ENCODE results near the gene DAPK2. TPM values are rescaled to one million over a fixed set of nuclear protein-coding genes. Genes with fewer than 3 reads are reported as not detected.

The DAPK2 gene
- total RNA-seq, 1 donor from 2014 or later, result 1.6 TPM

DNA sequence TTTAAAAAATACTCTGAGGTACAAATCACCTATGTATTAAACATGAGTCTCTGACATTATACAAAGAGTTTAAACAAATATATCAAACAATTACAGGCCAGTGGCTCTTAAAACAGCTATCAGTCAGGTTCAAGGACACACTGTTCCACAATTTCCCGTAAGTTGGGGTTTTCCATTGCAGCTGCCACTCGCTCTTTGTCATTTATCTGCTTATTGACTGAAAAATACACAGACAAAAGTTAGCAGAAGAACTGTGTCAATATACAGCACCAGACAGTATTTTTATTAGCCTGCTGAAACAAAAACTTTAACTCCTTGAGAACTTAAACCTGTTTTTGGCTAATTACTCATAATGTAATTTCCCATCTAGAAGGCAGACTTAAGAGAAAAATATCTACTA lies 26.5 kb upstream of the DAPK2 start:
- no peak overlapping the region for H3K4me3 Mint-ChIP-seq (ENCODE audit: unreplicated experiment)

DNA sequence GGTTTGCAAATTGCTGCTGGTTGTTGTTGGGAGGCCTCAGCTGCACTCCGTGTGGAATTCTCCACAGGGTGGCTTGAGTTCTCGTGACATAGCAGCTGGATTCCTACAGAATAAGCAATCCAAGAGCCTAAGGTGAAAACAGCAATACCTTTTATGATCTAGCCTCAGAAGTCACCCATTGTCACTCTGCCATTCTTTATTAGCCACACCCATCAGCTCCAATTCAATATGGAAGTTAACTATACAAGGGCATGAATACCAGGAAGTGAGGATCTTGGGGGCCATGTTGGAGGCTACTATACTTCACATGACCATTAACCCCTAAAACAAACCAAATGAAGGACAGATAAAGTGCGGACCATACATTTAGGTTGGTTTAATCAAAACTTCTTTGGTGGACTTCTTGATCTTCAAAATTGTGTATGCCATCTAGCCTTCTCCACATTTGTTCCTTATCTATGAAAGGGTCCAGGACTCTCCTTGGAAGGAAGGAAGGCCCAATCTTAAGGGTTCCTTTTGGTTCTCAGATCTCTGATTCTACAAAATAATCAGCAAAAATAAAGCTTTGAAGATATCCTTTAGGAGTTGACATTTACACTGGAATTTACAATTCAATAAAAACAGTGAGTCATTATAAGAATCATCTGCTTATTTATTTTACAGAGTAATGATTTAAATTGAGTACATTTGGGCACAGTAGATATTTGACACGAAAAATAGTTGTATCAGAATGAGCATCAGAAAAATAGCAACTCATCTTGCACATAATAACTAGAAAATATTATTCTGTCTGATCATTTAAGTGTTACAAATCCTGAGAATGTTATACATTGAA lies 25.9 kb upstream of the DAPK2 start:
- TF ChIP-seq, protein P1, sequence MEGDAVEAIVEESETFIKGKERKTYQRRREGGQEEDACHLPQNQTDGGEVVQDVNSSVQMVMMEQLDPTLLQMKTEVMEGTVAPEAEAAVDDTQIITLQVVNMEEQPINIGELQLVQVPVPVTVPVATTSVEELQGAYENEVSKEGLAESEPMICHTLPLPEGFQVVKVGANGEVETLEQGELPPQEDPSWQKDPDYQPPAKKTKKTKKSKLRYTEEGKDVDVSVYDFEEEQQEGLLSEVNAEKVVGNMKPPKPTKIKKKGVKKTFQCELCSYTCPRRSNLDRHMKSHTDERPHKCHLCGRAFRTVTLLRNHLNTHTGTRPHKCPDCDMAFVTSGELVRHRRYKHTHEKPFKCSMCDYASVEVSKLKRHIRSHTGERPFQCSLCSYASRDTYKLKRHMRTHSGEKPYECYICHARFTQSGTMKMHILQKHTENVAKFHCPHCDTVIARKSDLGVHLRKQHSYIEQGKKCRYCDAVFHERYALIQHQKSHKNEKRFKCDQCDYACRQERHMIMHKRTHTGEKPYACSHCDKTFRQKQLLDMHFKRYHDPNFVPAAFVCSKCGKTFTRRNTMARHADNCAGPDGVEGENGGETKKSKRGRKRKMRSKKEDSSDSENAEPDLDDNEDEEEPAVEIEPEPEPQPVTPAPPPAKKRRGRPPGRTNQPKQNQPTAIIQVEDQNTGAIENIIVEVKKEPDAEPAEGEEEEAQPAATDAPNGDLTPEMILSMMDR (IDR thresholded peaks at IDR 0.05), result no peak
- no peak overlapping the region for H3K4me3 Mint-ChIP-seq (ENCODE audit: unreplicated experiment)
- H3K27ac Mint-ChIP-seq (ENCODE audit: unreplicated experiment), result peak overlapping the region; percentile 96
- H3K27me3 Mint-ChIP-seq (ENCODE audit: low read depth), result no peaks in the 10 kb centered on the region
- no peak for DNase-seq (ENCODE audit: low spot score)
- no peaks in the 10 kb centered on the region for H3K9me3 Mint-ChIP-seq (ENCODE audit: low read depth)
- H3K4me1 Mint-ChIP-seq (ENCODE audit: low read depth), result peaks cover 25% of the 10 kb centered on the region
- H3K36me3 Mint-ChIP-seq (ENCODE audit: low read depth), result peaks cover 6% of the 10 kb centered on the region

More for the DNA sequence above, 26.5 kb upstream of the DAPK2 start:
- peaks cover 6% of the 10 kb centered on the region for H3K36me3 Mint-ChIP-seq (ENCODE audit: low read depth)
- TF ChIP-seq, protein P1 (IDR thresholded peaks at IDR 0.05), result no peak
- no peaks in the 10 kb centered on the region for H3K9me3 Mint-ChIP-seq (ENCODE audit: low read depth)
- DNase-seq (ENCODE audit: low spot score), result no peak
- H3K27me3 Mint-ChIP-seq (ENCODE audit: low read depth), result no peaks in the 10 kb centered on the region
- H3K27ac Mint-ChIP-seq (ENCODE audit: unreplicated experiment), result no peak overlapping the region
- peaks cover 20% of the 10 kb centered on the region for H3K4me1 Mint-ChIP-seq (ENCODE audit: low read depth)

DNA sequence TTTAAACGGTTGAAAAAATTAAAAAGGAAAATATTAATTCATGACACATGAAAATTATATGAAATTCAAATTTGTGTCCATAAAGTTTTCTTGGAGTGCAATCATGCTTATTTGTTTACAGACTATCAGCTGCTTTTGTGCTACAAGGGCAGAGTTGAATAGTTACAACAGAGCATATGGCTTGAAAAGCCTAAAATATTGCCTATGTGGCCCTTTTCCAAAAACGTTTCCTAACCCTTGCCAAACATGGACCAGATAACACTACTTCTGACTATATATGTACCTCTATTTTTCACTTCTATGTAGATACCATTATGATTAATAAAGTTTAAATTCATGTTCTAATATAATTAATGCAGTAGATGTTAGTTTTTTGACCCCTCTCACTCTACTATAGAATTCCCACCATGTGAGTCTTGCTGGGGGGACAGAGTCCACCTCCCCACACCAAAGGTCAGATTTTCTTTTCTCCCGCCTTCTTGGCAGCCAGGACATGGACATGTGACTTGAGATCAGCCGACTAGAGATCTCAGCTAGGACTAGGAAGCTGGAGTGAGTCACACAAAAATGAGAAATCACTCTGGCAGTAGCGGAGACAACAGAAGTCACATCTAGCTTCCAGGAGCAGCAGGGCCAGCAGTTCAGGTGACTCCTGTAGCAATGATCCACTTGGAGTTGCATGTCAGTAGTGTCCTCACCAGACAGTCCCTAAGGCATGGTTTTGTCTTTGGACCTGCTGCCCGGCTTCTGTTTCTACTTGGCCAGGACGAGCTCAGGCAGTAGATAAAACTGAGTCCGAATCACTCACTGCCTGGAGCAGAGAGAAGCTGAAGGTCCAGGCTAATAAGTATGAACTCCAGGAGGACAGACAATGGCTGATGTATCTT lies 24.9 kb upstream of the DAPK2 start:
- DNase-seq (ENCODE audit: low spot score), result no peak
- H3K9me3 Mint-ChIP-seq (ENCODE audit: low read depth), result no peaks in the 10 kb centered on the region
- H3K4me3 Mint-ChIP-seq (ENCODE audit: unreplicated experiment), result no peak overlapping the region
- peak overlapping the region; percentile 96 for H3K27ac Mint-ChIP-seq (ENCODE audit: unreplicated experiment)
- H3K27me3 Mint-ChIP-seq (ENCODE audit: low read depth), result no peaks in the 10 kb centered on the region
- TF ChIP-seq, protein P1 (IDR thresholded peaks at IDR 0.05), result no peak
- peaks cover 6% of the 10 kb centered on the region for H3K36me3 Mint-ChIP-seq (ENCODE audit: low read depth)
- peaks cover 25% of the 10 kb centered on the region for H3K4me1 Mint-ChIP-seq (ENCODE audit: low read depth)

DNA sequence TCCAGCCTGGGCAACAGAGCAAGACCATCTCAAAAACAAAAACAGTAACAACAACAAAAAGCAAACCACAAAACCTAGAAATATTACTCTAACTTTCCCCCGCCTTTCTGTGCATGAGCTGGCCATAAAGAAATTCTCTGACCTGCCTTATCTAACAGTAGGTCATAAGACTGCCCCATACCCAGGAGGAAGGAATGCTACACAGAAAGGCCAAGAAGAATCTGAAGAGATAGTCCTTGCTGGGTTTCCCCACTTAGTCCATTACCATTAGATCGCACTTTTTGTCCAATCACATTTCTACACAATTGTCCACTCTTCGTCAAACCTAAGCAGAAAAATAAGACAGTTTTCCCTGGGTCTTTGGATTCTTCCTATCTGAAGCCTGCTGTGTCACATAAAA lies 23.8 kb upstream of the DAPK2 start:
- H3K9me3 Mint-ChIP-seq (ENCODE audit: low read depth), result no peaks in the 10 kb centered on the region
- H3K4me1 Mint-ChIP-seq (ENCODE audit: low read depth), result peaks cover 25% of the 10 kb centered on the region
- no peak overlapping the region for H3K4me3 Mint-ChIP-seq (ENCODE audit: unreplicated experiment)
- DNase-seq (ENCODE audit: low spot score), result no peak
- no peaks in the 10 kb centered on the region for H3K27me3 Mint-ChIP-seq (ENCODE audit: low read depth)
- peaks cover 5% of the 10 kb centered on the region for H3K36me3 Mint-ChIP-seq (ENCODE audit: low read depth)
- TF ChIP-seq, protein P1 (IDR thresholded peaks at IDR 0.05), result no peak
- H3K27ac Mint-ChIP-seq (ENCODE audit: unreplicated experiment), result peak overlapping the region; percentile 59

DNA sequence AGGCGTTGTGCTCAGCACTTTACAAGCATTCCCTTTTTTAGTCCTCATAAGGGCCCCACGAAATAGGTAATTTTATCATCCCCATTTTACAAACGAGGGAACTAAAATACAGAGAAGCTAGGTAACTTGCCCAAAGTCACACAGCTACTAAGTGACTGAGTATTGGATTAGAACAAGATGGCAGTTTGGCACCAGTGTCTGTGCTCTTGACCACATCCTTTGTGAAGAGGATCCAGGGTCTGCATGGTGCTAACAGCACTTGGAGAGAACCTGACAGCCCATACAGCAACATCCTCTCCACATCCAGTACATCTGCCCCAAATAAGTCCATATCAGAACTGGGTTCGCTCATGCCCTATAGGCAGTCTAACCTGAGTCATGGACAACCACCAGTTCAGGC lies 21.8 kb upstream of the DAPK2 start:
- TF ChIP-seq, protein P1 (IDR thresholded peaks at IDR 0.05), result no peak
- H3K4me3 Mint-ChIP-seq (ENCODE audit: unreplicated experiment), result no peak overlapping the region
- H3K27me3 Mint-ChIP-seq (ENCODE audit: low read depth), result no peaks in the 10 kb centered on the region
- peaks cover 28% of the 10 kb centered on the region for H3K4me1 Mint-ChIP-seq (ENCODE audit: low read depth)
- H3K36me3 Mint-ChIP-seq (ENCODE audit: low read depth), result peaks cover 2% of the 10 kb centered on the region
- H3K27ac Mint-ChIP-seq (ENCODE audit: unreplicated experiment), result no peak overlapping the region
- H3K9me3 Mint-ChIP-seq (ENCODE audit: low read depth), result no peaks in the 10 kb centered on the region
- DNase-seq (ENCODE audit: low spot score), result no peak

Measured in chondrocyte (in vitro differentiated cells).